A673 (cell line): Measurements from ENCODE around the gene MVP.

ENCODE experiments used
- EZH2 ChIP-seq: fragments of 200-600 bp; sonication (generic); IDR thresholded peaks from 2 replicates; pipeline ENCODE4 v1.6.1; 2017; ENCODE audit warnings: borderline replicate concordance, low read depth, mild to moderate bottlenecking, mixed read lengths, antibody characterized with exemption, low read length; ENCODE audit not compliant: poor library complexity, severe bottlenecking
- TF ChIP-seq, protein P1 (sequence below): fragments of 300-800, 200-600 bp; sonication (generic); conservative IDR thresholded peaks from 2 replicates; pipeline ENCODE4 v1.5.1; 2017; ENCODE audit warnings: low read depth, mild to moderate bottlenecking, antibody characterized with exemption, low read length, moderate library complexity, mixed read lengths

DNA sequence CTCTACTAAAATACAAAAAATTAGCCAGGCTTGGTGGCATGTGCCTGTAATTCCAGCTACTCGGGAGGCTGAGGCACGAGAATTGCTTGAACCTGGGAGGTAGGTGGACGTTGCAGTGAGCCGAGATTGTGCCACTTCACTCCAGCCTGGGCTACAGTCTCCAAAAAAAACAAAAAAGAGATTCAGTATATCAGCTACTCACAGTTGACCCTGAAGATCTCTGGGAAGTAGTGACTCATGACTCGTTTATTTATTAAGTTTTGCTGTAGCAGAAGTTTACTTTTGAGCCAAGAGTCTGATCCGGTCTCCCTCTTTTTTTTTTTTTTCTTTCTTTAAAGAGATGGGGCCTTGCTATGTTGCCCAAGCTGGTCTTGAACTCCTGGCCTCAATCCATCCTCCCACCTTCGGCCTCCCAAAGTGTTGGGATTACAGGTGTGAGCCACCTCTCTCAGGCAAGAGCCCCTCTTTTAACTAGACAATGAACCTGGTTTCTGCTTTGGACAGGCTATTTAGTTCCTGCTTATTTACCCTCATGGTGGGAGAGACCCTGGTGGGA, 4.4 kb downstream of the MVP start:
- TF ChIP-seq, protein P1, sequence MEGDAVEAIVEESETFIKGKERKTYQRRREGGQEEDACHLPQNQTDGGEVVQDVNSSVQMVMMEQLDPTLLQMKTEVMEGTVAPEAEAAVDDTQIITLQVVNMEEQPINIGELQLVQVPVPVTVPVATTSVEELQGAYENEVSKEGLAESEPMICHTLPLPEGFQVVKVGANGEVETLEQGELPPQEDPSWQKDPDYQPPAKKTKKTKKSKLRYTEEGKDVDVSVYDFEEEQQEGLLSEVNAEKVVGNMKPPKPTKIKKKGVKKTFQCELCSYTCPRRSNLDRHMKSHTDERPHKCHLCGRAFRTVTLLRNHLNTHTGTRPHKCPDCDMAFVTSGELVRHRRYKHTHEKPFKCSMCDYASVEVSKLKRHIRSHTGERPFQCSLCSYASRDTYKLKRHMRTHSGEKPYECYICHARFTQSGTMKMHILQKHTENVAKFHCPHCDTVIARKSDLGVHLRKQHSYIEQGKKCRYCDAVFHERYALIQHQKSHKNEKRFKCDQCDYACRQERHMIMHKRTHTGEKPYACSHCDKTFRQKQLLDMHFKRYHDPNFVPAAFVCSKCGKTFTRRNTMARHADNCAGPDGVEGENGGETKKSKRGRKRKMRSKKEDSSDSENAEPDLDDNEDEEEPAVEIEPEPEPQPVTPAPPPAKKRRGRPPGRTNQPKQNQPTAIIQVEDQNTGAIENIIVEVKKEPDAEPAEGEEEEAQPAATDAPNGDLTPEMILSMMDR: no peak
- no peak for TF ChIP-seq EZH2
